Umbilical cord (tissue), 2 donors: Measurements from ENCODE around the gene SLMAP. TPM values are rescaled to one million over a fixed set of nuclear protein-coding genes. Genes with fewer than 3 reads are reported as not detected.

Experiments
- DNase-seq: peaks from one replicate; pipeline ENCODE4 v3.0.0-alpha.2; 2015; ENCODE audit warnings: low spot score
- total RNA-seq: library from RNA; depleted of rRNA; stranded (reverse); fragments of >200 nt; gene quantifications from one replicate; pipeline ENCODE4 v1.2.3, GENCODE V29; 2014; ENCODE audit warnings: low replicate concordance; ENCODE audit not compliant: insufficient read depth

SLMAP gene
- total RNA-seq, 1 donor from 2014 or later, result 805 TPM

DNA sequence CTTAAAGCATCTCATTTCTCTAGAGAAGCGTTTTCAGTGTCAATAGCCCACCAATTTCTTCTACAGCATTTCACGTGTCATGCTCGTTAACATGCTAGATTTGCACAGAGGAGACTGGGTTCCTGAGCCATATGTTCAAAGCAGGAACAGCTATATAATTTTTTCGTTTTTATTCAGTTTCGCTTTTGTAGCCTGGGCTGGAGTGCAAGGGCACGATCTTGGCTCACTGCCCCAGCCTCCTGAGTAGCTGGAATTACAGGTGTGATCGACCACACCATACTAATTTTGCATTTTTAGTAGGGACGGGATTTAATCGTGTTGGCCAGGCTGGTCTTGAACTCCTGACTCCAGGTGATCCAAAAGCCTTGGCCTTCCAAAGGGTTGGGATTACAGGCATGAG, 6.6 kb upstream of the SLMAP start:
- no peak for DNase-seq

DNA sequence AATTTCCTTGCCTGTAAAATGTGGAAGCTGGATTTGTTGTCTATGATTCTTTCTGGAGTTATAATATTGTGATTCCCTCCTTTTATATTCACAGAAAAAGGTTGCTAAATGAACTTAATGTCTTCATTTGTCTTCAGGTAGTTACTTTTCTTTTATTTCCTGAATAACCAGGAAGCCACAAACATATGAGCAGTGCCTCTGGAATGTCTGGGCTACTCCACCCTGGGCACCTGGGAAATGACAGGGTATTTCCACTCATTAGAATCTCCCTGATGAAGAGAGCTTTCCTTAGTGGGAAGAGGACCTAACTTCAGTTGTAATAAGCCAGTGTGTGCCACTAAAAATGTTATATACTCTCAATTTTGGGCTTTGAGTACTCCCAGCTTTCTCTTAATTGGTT, 3.8 kb upstream of the SLMAP start:
- no peak for DNase-seq

DNA sequence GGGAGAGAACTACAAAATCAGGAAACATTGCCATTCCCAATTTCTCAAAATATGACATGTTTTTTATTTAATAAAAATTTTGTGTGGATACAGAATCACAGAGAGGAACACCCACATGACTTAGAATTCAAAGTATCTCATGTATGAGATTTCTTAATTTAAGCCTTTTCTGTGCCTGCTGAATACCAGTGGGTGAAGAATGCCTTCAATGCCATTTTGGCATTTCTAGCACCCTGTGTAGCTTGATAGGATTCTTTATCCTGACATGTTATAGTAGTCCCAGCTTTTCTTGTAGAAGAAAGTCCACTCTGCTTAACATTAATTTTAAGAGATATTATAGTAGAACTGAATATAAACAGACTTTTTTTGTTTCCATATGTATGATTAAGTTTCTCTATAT, 3.1 kb upstream of the SLMAP start:
- no peak for DNase-seq

DNA sequence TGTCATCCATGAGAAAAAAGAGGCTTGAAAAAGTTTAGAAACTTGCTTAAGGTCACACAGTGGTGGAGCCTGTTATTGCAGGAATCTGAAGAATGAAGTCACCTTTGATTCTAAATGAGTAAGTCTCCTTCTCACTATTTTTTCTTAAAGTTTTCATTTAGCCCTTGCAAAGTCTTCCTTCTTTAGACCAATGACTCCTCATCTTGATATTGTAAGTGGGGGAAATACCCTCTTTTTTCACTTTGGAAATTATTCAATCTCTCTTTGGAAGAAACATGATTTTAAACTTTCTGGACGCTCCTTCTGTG, 787 bp upstream of the SLMAP start:
- DNase-seq, result no peak

DNA sequence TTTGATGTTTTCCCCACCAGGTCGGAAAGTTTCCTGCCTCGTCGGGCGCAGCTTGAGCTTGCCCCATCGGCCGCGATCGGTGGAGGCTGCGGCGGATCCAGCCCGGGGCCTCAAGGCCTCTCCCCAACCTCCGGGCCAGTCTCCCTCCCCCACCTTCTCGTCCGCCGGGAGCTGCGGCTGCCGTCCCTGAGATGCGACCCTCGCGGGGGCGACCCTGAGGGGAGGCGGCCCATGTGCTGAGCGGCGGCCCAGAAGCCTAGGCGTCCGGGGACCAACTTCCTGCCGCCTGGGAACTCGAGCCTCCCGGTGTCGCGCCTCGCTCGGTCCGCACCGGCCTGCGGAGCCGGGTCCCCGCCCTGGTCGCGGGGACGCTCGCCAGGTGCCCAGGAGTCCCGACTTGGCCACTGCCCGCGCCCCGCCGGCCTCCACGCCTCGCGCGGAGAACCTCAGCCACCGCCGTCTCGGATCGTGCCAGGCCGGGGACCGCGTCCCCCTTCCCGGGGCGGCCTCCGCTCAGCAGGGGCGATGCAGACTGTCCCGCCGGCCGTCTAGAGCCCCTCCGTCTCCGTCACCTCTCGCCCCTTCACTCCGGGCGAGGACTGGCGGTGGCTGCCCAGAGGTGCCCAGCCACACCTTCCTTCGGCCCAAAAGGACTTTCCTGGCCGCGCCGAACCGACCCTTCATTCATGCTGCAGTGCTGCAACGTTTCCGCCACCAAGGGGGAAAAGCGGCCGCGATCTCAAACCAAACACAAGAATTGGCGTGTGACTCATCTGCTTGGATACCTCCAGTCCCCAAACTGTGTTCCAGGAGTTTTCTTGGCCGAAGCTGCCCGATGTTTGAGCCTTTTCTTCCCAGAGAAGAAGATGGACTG, 656 bp downstream of the SLMAP start:
- DNase-seq, result peak; percentile 49

DNA sequence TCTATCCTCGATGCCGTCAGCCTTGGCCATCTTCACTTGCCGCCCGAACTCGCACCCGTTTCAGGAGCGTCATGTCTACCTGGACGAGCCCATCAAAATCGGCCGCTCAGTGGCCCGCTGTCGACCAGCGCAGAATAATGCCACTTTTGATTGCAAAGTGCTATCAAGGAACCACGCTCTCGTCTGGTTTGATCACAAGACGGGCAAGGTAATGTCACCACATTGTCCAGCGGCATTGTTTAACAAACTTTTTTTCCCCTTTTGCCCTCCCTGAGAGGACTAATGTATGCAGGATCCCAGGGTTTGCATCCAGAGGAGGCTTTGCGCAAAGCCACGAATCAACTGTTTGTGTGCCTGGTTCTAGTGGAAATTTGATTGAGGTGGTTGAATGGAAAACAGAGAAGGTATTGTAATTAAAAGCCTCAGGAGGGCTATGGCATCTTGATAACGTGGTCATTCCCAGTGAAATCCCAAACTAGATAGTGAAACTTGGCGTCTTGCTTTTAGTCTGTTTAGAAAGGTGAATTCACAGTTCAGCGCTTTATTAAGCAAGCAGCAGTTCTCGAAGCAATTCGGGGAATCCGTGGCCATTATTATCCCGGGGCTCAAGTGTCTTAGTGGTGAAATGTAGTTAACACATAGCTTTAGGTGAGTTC, 1.7 kb downstream of the SLMAP start:
- DNase-seq, result no peak

DNA sequence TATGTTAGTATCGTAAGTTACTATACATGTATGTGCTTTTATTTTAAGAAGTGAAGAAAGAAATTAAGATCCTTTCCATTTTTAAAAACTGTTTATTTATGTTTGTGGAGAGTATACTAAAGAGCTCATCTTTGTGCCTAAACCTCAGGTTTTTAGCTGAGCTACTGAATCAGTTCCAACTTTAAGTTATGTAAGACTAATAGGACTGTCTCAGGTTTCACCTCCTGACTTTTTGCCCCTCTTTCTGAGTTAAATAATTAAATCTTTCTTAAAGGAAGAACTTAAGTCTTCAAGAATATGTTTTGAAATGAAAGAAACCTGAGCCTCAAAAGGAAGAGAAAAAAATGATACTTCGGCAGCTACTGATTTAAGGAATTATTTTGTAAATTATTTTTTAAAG, 2.6 kb downstream of the SLMAP start:
- DNase-seq, result no peak

DNA sequence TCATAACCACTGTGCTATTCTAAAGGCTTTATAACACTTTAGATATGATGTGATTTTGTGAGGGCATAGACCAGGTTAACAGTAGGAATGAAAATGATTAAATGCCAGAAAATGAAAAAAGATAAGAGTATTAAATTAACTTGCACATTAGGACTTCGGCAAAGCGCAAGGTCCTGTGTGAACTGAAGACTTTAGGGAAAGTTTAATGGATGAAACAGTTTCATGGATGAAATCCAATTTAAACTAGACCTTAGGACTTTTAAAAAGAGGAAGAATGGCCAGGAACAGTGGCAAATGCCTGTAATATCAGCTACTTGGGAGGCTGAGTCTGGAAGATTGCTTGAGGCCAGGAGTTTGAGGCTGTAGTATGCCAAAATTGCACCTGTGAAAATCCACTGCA, 8.7 kb downstream of the SLMAP start:
- DNase-seq, result no peak

DNA sequence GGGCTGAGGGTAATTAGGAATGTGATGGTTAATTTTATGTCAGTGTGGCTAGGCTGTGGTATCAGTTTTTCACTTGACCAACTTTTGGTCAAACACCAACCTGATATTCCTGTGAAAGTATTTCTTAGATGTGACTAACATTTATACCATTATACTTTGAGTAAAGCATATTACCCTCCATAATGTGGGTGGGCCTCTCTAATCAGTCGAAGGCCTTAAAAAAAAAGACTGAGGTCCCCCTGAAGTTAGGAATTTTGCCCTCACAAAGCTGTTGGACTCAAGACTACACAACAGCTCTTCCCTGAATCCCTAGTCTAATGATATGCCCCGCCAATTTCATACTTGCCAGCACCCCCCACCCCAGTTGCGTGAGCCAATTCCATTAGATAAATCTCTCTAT, 12.5 kb downstream of the SLMAP start:
- DNase-seq, result no peak

DNA sequence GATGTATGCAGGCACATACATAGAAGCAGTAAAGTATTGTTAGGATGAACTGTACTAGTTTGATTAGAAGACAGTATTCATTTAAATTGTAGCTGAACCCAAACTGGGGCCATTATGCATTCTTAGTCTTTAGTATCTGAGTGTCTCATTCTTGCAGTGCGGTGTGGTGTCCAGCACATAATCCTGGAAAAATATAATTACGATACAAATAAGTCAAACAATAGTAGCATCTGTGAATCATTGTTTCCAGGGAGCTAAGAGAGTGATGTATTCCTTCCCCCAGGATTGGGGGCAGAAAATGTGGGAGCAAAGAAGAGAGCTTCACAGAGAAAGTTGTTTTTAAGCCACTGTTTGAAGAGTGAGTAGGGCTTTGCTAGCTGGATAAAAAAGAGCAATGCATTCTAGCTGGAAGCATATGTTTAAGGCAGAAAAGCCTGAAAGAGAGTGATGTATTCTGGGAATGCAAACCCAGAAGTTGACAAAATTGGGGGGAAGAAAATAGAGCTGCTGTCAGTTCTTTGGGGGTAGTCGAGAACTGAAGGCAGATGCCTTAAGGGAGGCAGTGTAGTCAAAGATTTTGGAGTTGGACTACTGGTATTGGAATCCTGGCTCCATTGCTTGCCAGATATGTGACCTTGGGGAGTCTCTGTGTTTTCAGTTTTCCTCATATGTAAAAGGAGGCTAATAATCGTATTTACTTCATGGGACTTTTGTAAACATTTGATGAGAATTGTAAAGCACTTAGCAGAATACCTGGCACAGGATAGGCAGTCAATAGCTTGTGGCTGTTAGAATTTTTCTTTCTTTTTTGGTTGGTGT, 14.1 kb downstream of the SLMAP start:
- no peak for DNase-seq

DNA sequence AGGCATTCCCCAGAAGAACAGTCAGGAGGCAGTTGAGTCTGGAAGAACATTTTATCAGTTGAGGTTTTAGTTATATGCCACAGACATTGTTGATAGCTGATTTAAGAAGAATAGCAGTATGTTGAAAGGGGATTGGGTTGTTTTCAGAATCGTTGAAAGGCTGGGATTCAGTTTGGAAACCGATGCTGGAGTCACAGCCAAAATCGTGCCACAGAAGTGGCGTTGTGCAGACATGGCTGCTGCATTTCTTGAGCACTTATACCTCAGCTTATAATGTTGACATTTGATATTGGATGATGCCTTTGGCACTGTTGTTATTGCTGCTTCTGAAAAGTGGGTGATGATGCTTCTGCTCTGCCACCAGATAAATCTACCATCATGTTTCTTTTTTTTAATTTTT, 16.1 kb downstream of the SLMAP start:
- no peak for DNase-seq

DNA sequence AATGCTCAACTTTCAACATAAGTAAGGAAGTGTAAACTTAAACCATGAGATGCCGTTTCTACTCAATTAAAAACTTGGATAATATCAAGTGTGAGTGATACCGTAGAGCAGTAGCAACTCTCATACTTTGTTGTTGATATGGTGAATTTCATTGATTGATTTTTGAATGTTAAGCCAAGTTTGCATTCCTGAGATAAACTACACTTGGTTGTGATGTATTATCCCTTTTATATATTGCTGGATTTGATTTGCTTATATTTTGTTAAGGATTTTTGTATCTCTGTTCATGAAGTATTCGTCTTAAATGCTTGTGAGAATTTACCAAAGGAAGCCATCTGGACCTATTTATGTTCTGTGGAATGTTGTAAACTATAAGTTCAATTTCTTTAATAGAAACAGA, 21.7 kb downstream of the SLMAP start:
- DNase-seq, result no peak

DNA sequence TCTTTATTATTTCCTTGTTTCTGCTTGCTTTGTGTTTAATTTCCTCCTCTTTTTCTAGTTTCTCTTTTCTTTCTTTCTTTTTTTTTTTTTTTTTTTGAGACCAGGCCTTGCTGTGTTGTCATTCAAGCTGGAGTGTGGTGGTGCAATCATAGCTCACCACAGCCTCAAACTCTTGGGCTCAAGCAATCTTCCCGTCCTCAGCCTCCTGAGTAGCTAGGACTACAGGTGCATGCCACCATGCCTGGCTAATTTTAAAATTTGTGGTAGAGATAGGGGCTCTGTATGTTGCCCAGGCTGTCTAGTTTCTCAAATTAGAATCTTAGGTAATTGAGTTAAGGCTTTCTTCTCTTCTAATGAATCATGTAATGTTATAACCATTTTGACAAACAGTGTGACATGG, 22.4 kb downstream of the SLMAP start:
- no peak for DNase-seq

DNA sequence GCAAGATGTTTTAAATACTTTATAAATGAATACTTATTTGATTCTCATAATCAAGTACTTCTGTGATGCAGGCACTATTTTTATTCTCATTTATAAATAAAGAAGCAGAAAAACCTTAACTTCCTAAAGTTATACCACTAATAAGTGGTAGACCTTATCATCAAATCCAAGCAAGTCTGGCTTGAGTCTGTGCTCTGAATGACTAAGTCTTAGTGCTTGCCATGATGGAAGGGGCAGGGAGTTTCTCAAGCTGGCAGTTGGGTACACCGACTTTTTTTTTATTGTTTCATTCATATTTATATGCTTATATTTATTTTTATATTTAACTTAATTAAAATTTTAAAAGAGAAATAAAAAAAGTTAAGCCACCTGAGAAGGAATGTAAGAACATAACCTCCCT, 23.6 kb downstream of the SLMAP start:
- DNase-seq, result no peak

DNA sequence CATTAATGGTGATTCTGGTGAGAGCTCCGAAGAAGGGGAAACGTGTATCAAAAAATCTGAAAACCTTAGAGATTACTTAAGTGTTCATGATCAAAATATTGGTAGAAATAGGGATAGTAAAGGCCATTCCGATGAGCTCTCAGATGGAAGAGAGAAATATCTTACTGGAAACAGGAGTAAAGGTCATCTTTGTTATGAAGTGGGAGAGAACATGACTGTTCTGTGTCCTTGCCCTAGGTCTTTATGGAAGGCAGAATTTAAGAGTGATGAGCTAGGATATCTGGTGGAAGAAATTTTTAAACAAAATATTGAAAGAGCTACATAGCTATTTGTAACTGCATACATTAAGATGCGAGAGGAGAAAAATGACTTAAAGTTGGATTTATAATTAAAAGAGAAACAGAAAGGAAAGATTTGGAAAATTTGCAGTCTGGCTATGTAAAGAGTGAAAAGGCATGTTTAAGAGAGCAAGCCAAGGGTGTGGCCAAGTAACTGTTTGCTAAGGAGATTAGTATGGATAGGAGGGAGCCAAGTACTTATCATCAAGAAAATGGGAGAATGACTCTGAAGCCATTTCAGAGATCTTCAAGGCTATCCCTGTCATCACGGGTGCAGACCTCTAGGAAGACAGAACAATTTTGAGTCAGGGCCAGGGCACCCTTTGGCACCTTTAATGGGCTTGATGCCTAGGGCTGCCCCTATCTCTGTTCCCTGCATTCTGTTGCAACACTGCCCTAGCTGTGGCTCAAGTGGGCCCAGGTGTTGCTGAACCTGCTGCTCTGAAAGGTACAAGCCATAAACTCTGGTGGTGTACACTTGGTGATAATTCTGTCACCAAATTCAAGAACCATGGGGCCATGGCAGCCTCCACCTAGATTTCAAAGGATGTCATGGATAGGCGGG, 27.3 kb downstream of the SLMAP start:
- no peak for DNase-seq

DNA sequence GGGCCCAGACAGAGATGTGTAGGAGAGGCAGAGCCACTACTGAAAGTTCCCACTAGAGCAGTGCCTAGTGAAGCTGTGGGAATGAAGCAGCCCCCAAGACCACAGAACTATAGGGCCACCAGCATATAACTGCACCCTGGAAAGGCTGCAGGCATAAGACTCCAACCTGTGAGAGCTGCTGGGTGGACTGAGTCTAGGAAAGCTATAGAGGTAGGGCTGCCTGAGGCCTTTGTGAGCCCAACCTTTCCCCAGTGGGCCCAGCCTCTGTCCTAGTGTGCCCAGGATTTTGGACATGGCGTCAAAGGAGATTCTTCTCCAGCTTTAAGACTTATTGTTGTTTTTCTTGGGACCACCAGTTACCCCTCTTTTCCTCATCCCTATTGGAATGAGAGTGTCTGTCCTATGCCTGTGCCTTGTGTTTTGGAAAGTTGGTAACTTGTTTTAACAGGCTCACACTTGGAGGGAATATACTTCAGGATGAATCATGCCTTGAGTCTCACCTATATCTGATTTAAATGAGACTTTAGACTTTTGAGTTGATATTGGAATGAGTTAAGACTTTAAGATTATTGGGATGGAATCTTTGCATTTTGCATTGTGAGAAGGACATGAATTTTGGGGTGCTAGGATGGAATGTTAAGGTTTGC, 28.1 kb downstream of the SLMAP start:
- DNase-seq, result no peak

DNA sequence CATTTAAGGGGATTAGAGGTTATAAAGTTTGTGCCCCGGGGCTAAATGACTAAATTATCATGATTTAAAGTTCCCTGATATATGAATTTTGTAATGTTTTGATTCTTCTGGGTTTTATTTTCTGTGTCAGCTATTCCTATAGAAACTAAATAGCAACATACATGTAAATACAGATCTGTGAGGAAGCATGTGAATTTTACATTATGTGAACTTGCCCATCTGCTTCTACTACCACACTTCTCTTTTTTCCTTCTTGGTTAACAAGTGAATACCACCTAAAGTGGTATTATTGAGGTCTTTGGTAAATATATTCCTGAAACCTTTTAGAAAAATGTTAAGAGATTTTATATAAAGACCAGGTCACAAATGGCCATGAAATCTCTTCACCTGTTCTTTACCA, 29.3 kb downstream of the SLMAP start:
- DNase-seq, result no peak

DNA sequence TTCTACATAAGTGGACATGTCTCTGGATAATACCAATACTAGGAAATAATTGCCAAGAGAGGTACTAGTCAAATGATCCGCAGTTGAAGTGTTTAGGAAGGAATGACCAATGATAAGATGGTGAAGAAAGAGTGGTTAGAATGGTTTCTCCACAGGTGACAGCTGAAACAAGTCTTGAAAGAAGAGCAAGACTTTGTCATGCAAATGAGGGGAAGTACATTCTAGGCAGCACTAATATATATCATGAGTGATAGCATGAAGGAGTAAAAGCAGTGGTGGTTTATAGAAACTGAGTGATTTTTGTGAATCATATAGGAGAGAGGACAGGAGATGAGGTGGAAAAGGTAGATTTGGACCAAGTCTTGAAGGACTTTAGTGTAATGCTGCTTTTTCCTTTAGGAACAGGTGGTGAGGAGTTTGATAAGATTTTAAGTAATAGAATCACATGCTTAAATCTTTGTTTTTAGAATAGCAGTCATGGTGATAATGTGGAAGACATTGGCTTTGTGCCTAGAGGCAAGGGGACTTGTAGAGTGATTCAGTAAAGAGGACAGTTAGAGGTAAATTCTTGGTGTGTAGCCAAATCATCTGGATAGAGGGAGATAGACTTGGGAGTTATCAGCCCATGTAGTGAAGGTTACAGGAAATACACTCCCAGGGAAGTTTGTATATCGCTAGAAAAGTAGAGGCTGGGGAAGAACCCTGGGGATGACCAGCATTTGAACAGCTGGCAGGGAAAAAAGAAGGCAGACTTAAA, 31.9 kb downstream of the SLMAP start:
- DNase-seq, result no peak

DNA sequence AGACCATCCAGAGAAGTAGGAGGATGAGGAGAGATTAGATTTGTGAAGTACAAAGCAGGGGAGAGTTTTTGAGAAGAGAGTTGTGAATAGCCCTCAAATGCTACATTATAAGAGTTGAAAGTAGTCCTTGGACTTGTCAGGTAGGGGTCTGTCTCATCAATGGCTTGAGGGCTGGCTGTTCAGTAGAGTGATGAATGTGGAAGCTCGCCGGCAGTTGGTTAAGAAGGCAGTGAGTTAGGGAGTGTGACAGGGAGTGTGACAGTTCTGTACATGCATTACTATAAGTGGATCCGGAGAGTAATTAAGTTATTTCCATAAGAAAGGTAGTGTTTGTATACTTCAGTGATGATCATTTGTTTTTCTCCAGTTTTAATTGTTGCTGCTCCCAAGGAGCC, 32.5 kb downstream of the SLMAP start:
- DNase-seq, result no peak

DNA sequence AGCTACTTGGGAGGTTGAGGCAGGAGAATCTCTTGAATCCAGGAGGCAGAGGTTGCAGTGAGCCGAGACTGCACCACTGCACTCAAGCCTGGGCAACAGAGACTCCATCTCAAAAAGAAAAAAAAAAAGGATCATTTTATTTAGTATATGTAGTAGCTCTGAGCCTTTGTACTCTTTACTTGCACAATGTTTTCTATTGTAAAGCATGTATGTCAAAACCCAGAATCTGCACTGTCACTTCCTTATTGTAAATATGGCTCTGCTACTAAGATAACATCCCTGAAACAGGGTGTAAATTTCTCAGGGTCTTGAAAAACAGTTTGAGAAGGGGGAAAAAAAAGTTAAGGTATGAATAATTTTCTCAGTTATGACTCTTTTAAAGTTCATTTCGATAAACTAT, 35.1 kb downstream of the SLMAP start:
- DNase-seq, result no peak
